GM12801 (cell line): Measurements from ENCODE around the gene TRAPPC12.

Source experiments
- CTCF ChIP-seq: IDR thresholded peaks from one replicate; pipeline ENCODE4 v1.5.1; 2011; ENCODE audit warnings: control low read depth; ENCODE audit not compliant: insufficient read length; ENCODE audit errors: extremely low read depth

The TRAPPC12 gene

DNA sequence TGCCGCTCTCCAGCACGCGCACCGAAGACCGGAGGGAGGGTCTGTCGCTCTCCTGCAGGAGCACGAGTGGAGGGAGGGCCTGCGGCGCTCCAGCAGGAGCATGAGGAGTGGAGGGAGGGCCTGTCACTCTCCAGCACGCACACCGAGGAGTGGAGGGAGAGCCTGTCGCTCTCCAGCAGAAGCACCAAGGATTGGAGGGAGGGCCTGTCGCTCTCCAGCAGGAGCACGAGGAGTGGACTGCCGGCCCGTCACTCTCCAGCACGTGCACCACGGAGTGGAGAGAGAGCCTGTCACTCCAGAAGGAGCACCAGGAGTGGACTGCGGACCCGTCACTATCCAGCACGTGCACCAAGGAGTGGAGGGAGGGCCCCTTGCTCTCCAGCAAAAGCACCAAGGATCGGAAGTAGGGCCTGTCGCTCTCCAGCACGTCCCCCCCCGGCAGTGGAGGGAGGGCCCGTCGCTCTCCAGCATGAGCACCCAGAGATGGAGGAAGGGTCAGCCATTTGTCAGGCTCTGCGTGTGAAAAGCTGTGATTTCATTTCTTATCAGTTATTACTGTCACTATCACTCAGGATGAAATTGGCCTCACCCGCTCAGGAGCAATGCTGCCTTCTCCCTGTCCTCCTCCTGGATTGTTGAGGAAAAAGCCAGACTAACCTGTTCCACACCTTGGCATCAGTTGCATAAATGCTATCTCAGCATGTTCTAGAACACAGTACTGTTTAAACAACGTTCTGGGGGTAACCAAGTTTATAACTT, 103.9 kb downstream of the TRAPPC12 start:
- no peak for TF ChIP-seq CTCF

- no peak for TF ChIP-seq CTCF
Measured at GRCh38 chr2:3483986-3484960, 104.8 kb downstream of the TRAPPC12 start.

GRCh38 chr2:3485166-3485565, 105.7 kb downstream of the TRAPPC12 start:
- TF ChIP-seq CTCF = no peak

GRCh38 chr2:3486047-3487027, 106.8 kb downstream of the TRAPPC12 start:
- TF ChIP-seq CTCF = no peak

- no peak for TF ChIP-seq CTCF
Measured at GRCh38 chr2:3487028-3487425, 107.5 kb downstream of the TRAPPC12 start.

GRCh38 chr2:3487432-3487831, 107.9 kb downstream of the TRAPPC12 start:
- TF ChIP-seq CTCF = no peak
